PC-3 (cell line): ENCODE results near the gene S100A14.

Experiments
- CTCF ChIP-seq: fragments of 300-600 bp; sonication (generic); conservative IDR thresholded peaks from 2 replicates; pipeline ENCODE4 v1.5.1; 2017; ENCODE audit warnings: antibody characterized with exemption, low read depth, mild to moderate bottlenecking, low read length
- EZH2 ChIP-seq: fragments of 300-600 bp; sonication (generic); IDR thresholded peaks from one replicate; pipeline ENCODE4 v1.6.1; 2017; ENCODE audit warnings: antibody characterized with exemption, mild to moderate bottlenecking, low read length; ENCODE audit not compliant: unreplicated experiment
- EZH2phosphoT487 ChIP-seq: fragments of 300-600 bp; sonication (generic); IDR thresholded peaks from 2 replicates; pipeline ENCODE4 v1.6.1; 2018; ENCODE audit warnings: mild to moderate bottlenecking, antibody characterized with exemption, low read length, borderline replicate concordance

- no peak for TF ChIP-seq CTCF
- no peak for TF ChIP-seq EZH2
- TF ChIP-seq EZH2phosphoT487 = no peak
Observed at GRCh38 chr1:153642161-153642560, 26.0 kb upstream of the S100A14 start.
